Mucosa of gallbladder (tissue), 1 donor: ENCODE measurements around the gene SNAPC2. TPM values are rescaled to one million over a fixed set of nuclear protein-coding genes. Genes with fewer than 3 reads are reported as not detected.
A peak's percentile ranks its signal among the peaks of the same experiment; 100 is the strongest.
"Not testable (repeated sequence)": the region's sequence is repeated elsewhere in the genome, so short reads cannot be mapped to it uniquely, and the experiment has no call there.

Source experiments
- DNase-seq: peaks from one replicate; pipeline ENCODE4 v3.0.0-alpha.2; 2020; ENCODE audit warnings: low spot score
- total RNA-seq: library from RNA; stranded (reverse); gene quantifications from one replicate; pipeline ENCODE4 v1.2.1, GENCODE V29; 2021
- donor health status: DM: no; HTN: no; CAD: no.

Gene SNAPC2
- total RNA-seq, 1 donor from 2014 or later, result 18.7 TPM

GRCh38 chr19:7908742-7909461 is 11.2 kb upstream of the SNAPC2 start:
- no peak for DNase-seq

GRCh38 chr19:7909471-7910067 is 10.6 kb upstream of the SNAPC2 start:
- DNase-seq, result no peak

GRCh38 chr19:7910321-7911161 is 9.6 kb upstream of the SNAPC2 start:
- DNase-seq, result no peak

GRCh38 chr19:7911508-7912143 is 8.5 kb upstream of the SNAPC2 start:
- no peak for DNase-seq

- DNase-seq, result no peak
Observed at GRCh38 chr19:7912144-7912696, 7.9 kb upstream of the SNAPC2 start.

- no peak for DNase-seq
Observed at GRCh38 chr19:7912697-7913564, 7.2 kb upstream of the SNAPC2 start.

- DNase-seq, result no peak
Observed at GRCh38 chr19:7913652-7914051, 6.5 kb upstream of the SNAPC2 start.

- no peak for DNase-seq
Observed at GRCh38 chr19:7914099-7914498, 6.0 kb upstream of the SNAPC2 start.

- no peak for DNase-seq
Observed at GRCh38 chr19:7914598-7915045, 5.5 kb upstream of the SNAPC2 start, which contains the start of gene TGFBR3L. TGFBR3L (plus strand) TSS chr19:7914830.

- no peak for DNase-seq
Observed at GRCh38 chr19:7915250-7916102, 4.7 kb upstream of the SNAPC2 start.

- no peak for DNase-seq
Observed at GRCh38 chr19:7916103-7916954, 3.8 kb upstream of the SNAPC2 start.

- no peak for DNase-seq
Observed at GRCh38 chr19:7916955-7917266, 3.2 kb upstream of the SNAPC2 start.

GRCh38 chr19:7917267-7918061 is 2.7 kb upstream of the SNAPC2 start:
- DNase-seq, result no peak

- DNase-seq, result not testable (repeated sequence)
Observed at GRCh38 chr19:7918062-7918614, 2.0 kb upstream of the SNAPC2 start.

GRCh38 chr19:7918615-7919421 is 1.3 kb upstream of the SNAPC2 start:
- no peak for DNase-seq

GRCh38 chr19:7920519-7921301 is 572 bp downstream of the SNAPC2 start:
- peak; percentile 100 for DNase-seq
